HUES6 (cell line): ENCODE data around the gene MKRN2.
A peak's percentile ranks its signal among the peaks of the same experiment; 100 is the strongest.

ENCODE experiments used
- H3K27ac ChIP-seq: 2 replicates; pipeline ENCODE4 v1.7.0; 2013; ENCODE audit warnings: low read depth, mild to moderate bottlenecking, low read length, inconsistent platforms
- H3K27me3 ChIP-seq: 2 replicates; pipeline ENCODE4 v1.6.1; 2013; ENCODE audit warnings: low read length; ENCODE audit not compliant: control insufficient read depth, insufficient read depth
- H3K36me3 ChIP-seq: 2 replicates; pipeline ENCODE4 v1.6.1; 2013; ENCODE audit warnings: low read length; ENCODE audit not compliant: control insufficient read depth, insufficient read depth
- H3K4me1 ChIP-seq: 2 replicates; pipeline ENCODE4 v1.6.1; 2013; ENCODE audit warnings: low read length; ENCODE audit not compliant: control insufficient read depth, insufficient read depth
- H3K4me3 ChIP-seq: 2 replicates; pipeline ENCODE4 v1.5.1; 2013; ENCODE audit warnings: low read depth, low read length
- H3K9ac ChIP-seq: one replicate; pipeline ENCODE4 v1.6.1; 2013; ENCODE audit warnings: mild to moderate bottlenecking, low read length
- H3K9me3 ChIP-seq: 2 replicates; pipeline ENCODE4 v1.6.1; 2013; ENCODE audit warnings: low read depth, low read length; ENCODE audit not compliant: control insufficient read depth, insufficient read depth

The MKRN2 gene

DNA sequence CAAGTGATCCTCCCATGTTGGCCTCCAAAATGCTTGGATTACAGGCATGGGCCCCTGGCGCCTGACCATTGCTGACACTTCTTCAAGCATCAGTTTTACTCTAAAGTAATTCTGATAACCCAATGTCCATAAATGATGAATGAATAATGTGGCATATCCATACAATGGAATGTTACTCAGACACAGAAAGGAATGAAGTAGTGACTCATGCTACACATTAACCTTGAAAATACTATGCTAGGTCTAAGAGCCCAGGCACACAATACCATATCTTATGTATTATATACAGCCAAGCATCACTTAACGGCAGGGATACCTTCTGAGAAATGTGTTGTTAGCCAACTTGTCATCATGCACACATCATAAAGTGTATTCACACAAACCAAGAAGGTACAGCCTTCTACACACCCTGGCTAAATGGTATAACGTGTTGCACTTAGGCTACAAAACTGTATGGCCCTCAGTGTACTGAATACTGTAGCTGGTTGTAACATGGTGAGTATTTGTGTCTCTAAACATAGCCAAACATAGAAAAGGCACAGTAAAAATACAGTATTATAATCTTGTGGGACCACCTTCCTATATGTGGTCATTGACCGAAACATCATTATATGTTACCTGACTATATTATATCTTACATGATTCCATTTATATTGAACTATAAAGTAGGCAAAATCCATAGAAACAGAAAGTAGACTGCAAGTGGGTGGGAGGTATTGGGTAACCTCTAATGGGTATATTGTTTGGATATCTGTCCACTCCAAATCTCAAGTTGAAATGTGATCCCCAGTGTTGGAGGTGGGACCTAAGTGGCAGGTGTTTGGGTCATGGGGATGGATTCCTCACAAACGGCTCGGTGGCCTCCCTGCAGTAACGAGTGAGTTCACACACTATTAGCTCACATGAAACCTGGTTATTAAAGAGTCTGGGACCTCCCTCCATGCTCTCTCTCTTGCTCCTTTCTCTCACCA, 31.4 kb downstream of the MKRN2 start:
- H3K27ac ChIP-seq, result no peak overlapping the region
- H3K36me3 ChIP-seq, result peaks cover 86% of the 10 kb centered on the region
- H3K27me3 ChIP-seq, result no peaks in the 10 kb centered on the region
- H3K4me1 ChIP-seq, result no peaks in the 10 kb centered on the region; the same call in 1 of the 2 replicates
- H3K9ac ChIP-seq, result no peak overlapping the region
- H3K9me3 ChIP-seq, result no peaks in the 10 kb centered on the region
- no peak overlapping the region for H3K4me3 ChIP-seq

DNA sequence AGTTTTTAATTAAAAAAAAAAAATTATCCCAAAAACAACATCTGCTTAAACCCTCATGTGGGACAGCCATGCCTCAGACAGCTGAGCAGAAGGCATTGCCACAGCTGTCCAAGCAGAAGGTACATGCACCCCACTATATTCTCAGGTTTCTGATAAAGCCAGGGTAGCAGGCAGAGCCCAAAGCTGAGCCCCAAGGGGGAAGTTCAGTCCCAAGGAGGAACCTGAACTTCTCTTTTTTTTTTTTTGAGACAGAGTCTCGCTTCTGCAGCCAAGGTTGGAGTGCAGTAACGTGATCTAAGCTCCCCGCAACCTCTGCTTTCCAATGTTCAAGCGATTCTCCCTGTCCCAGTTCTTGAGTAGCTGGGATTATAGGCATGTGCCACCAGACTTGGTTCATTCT, 33.2 kb downstream of the MKRN2 start:
- H3K27ac ChIP-seq, result no peak overlapping the region
- H3K4me3 ChIP-seq, result no peak overlapping the region
- no peaks in the 10 kb centered on the region; the same call in 1 of the 2 replicates for H3K4me1 ChIP-seq
- peaks cover 86% of the 10 kb centered on the region for H3K36me3 ChIP-seq
- no peak overlapping the region for H3K9ac ChIP-seq
- H3K27me3 ChIP-seq, result no peaks in the 10 kb centered on the region
- no peaks in the 10 kb centered on the region for H3K9me3 ChIP-seq

DNA sequence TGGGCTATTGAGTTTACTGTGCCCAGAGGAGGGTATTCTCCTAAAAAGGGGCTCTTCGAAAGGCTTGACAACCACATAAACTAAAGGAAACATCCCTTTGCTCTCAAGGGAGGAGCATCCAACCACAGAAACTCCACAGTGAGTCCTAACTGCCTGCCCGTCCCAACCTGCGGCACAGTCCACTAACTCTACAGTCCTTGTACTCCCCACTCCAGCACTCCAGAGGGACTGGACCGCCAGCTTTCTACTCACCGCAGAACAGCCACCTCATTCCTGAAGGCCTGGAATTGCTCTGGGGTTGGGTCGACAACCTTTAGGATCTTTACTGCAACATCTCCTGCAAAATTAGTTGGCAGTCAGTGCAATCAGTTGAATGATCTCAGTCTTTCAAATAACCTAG, 34.6 kb downstream of the MKRN2 start:
- Histone ChIP-seq H3K9ac (no peak overlapping the region), H3K36me3 (peaks cover 85% of the 10 kb centered on the region)

DNA sequence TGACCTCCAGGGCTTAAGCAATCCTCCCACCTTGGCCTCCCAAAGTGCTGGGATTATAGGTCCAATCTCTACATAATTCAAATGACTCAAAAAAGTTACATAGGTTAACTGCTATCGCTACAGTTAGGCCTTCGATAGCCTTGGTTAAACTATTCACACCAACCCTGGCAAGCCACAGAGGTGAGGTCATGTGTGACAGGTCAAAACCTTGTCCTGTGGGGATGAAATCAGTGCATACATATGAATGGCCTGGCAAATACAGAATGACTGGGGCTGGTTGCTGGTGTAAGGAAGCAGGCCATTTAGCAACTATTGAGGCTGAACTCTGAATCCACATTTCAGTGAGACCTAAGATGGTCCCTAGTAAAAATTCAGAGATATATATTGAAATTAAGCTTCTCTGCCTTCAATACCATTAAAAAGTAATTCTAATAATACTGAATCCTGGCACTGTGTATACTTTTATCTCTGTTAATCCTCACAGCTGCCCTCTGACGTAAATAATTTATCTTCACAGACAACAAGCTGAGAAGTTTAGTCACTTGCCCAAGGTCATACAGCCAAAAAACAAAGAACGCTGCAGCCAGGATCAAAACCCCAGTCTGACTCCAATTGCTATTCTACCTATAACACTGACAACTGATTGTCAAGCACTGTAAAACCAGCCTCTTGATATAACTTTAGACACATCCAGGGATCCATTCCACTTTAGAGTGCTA, 35.3 kb downstream of the MKRN2 start:
- peaks cover 84% of the 10 kb centered on the region for H3K36me3 ChIP-seq

More for the DNA sequence above, 34.6 kb downstream of the MKRN2 start:
- no peak overlapping the region for H3K4me3 ChIP-seq
- H3K27me3 ChIP-seq, result no peaks in the 10 kb centered on the region
- no peak overlapping the region; the same call in 1 of the 2 replicates for H3K27ac ChIP-seq
- no peaks in the 10 kb centered on the region; the same call in 1 of the 2 replicates for H3K4me1 ChIP-seq
- no peaks in the 10 kb centered on the region for H3K9me3 ChIP-seq

DNA sequence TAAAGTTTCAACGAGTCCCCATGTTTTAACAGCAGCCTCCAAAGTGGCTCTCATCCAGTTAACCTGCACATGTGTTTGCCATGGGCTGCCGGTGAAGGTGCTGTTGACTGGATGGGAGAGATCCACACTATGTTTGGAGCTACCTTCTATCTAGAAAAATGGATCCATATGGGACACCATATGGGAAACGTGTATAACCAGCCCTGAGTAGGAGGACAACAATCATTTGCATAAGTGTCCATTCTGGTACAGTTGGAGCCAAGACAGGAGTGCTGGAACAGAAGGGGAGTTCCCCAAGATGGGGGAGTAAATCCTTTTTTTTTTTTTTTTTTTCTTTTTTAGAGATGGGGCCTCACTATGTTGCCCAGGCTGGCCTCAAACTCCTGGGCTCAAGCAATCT, 36.6 kb downstream of the MKRN2 start:
- H3K9ac ChIP-seq, result no peak overlapping the region
- no peaks in the 10 kb centered on the region for H3K27me3 ChIP-seq
- no peak overlapping the region for H3K27ac ChIP-seq
- H3K4me3 ChIP-seq, result no peak overlapping the region
- no peaks in the 10 kb centered on the region; the same call in 1 of the 2 replicates for H3K4me1 ChIP-seq
- no peaks in the 10 kb centered on the region for H3K9me3 ChIP-seq
- peaks cover 86% of the 10 kb centered on the region for H3K36me3 ChIP-seq

More for the DNA sequence above, 35.3 kb downstream of the MKRN2 start:
- peak overlapping the region; percentile 16; the same call in 1 of the 2 replicates for H3K27ac ChIP-seq
- no peak overlapping the region for H3K9ac ChIP-seq
- H3K9me3 ChIP-seq, result no peaks in the 10 kb centered on the region
- H3K27me3 ChIP-seq, result no peaks in the 10 kb centered on the region
- H3K4me1 ChIP-seq, result no peaks in the 10 kb centered on the region; the same call in 1 of the 2 replicates
- H3K4me3 ChIP-seq, result no peak overlapping the region

DNA sequence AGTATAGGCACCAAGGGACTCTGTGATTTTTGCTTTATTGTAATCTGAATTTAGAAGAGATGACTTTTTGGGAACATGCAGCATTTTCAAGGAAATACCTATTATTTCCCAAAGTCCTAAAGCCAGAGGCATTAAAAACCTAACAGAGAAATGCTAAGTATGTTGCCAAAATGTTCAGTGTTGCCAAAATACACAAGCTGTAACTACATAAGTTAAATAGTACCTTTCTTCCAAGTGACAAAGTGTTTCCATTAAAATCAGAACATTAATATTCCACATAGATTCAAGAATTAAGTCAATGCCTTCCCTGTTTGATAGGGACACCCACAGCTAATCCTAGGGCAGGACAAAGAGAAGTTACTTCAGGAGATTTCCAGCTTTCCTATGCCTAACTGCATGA, 42.0 kb downstream of the MKRN2 start:
- Histone ChIP-seq H3K36me3 (peaks cover 94% of the 10 kb centered on the region), H3K27me3 (no peaks in the 10 kb centered on the region), H3K9ac (no peak overlapping the region), H3K9me3 (no peaks in the 10 kb centered on the region), H3K4me3 (no peak overlapping the region), H3K27ac (no peak overlapping the region), H3K4me1 (no peaks in the 10 kb centered on the region)

DNA sequence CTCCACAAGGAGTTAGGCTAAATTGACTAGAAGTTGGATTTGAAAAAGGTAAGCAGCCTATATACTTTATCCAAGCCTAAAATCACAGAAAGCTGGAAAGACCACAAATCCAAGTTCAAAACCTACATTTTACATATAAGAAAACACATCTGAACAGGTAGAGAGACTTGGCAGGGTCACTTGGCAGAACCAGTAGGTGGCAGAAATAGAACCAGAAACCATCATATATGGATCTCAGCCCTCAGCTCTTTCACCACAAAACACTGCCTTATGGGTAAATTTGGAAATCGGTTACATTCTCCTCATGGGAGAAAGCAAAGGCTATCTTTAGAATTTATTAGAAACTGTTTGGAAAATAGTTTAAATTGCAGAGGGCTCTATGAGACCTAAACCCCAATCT, 44.2 kb downstream of the MKRN2 start:
- Histone ChIP-seq H3K9me3 (no peaks in the 10 kb centered on the region), H3K4me3 (no peak overlapping the region), H3K9ac (no peak overlapping the region), H3K27ac (no peak overlapping the region), H3K4me1 (no peaks in the 10 kb centered on the region), H3K36me3 (peaks cover 92% of the 10 kb centered on the region), H3K27me3 (no peaks in the 10 kb centered on the region)

DNA sequence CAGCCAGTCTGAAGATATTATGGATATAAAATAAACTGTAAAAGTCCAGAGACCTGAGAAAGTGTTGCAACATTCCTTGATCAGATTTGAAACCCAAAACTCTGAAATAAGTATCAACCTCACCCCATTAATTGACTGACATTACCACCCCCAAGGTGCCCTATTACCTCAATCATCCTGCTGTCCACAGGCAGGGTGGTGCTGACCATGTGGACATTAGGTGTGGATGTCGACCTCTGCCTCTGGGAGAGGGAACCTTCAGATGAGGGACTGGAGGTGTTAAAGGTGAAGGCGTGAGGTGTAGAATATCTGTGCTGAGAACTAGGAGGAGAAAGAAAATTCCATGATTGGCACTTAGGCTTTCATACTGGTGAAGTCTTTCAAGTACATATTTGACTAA, 47.1 kb downstream of the MKRN2 start:
- no peaks in the 10 kb centered on the region for H3K4me1 ChIP-seq
- H3K27me3 ChIP-seq, result no peaks in the 10 kb centered on the region
- H3K9me3 ChIP-seq, result no peaks in the 10 kb centered on the region
- no peak overlapping the region for H3K4me3 ChIP-seq
- H3K9ac ChIP-seq, result no peak overlapping the region
- H3K36me3 ChIP-seq, result peaks cover 89% of the 10 kb centered on the region
- H3K27ac ChIP-seq, result no peak overlapping the region

DNA sequence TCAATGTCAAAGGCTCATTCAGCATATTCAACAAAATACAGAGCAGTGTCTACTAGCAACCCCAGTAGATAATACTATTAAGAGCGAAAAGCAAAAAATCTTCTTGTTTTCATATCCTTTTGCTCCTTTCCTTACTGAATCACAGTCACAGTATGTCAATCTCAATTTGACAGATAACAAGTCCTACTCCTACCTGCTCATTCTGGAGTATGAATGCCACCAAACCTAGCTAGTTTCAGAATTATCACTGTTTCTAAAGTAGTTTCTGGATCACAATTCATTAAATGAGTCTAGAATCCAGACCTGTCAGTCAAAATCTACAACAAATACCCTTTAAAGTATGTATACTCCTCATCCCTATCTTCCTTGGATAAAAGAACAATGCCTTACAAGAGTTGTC, 51.5 kb downstream of the MKRN2 start:
- no peak overlapping the region for H3K27ac ChIP-seq
- H3K9me3 ChIP-seq, result no peaks in the 10 kb centered on the region
- H3K9ac ChIP-seq, result no peak overlapping the region
- H3K4me1 ChIP-seq, result peaks cover 1% of the 10 kb centered on the region; the same call in 1 of the 2 replicates
- no peaks in the 10 kb centered on the region for H3K27me3 ChIP-seq
- H3K4me3 ChIP-seq, result no peak overlapping the region
- peaks cover 75% of the 10 kb centered on the region for H3K36me3 ChIP-seq

DNA sequence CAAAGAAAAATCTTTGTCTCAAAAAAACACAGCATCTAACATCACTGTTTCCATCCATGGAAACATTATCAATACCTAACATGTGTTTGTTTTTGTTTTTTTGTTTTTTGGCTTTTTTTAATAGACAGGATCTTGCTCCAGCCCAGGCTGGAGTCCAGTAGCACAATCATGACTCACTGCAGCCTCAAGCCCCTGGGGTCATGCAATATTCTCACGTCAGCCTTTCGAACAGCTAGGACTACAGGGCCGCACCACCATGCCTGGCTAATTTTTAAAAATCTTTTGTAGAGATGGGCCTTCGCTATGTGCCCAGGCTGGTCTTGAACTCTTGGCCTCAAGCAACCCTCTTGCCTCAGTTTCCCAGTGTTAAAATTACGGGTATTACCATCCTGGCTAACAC, 54.2 kb downstream of the MKRN2 start:
- Histone ChIP-seq H3K27ac (no peak overlapping the region), H3K4me3 (no peak overlapping the region), H3K36me3 (peaks cover 66% of the 10 kb centered on the region), H3K9me3 (no peaks in the 10 kb centered on the region), H3K27me3 (no peaks in the 10 kb centered on the region), H3K4me1 (peaks cover 10% of the 10 kb centered on the region; the same call in 1 of the 2 replicates), H3K9ac (no peak overlapping the region)
